GM20000 (cell line): ENCODE measurements around the gene EDC4.
"Not testable (repeated sequence)": the region's sequence is repeated elsewhere in the genome, so short reads cannot be mapped to it uniquely, and the experiment has no call there.

Source experiments
- DNase-seq: peaks from one replicate; pipeline ENCODE4 v3.0.0; 2012; ENCODE audit warnings: low spot score
- CTCF ChIP-seq: IDR thresholded peaks from 2 replicates; pipeline ENCODE4 v1.5.1; 2012; ENCODE audit warnings: mild to moderate bottlenecking, control low read depth; ENCODE audit errors: extremely low read depth, missing control alignments

The EDC4 gene

GRCh38 chr16:67834242-67834614 is 38.6 kb upstream of the EDC4 start:
- no peak for DNase-seq
- no peak for TF ChIP-seq CTCF

GRCh38 chr16:67837190-67837589 is 35.7 kb upstream of the EDC4 start:
- DNase-seq, result not testable (repeated sequence)

- no peak for DNase-seq
- no peak for TF ChIP-seq CTCF
Measured at GRCh38 chr16:67837811-67838210, 35.0 kb upstream of the EDC4 start.

GRCh38 chr16:67841198-67841815 is 31.5 kb upstream of the EDC4 start:
- DNase-seq, result no peak
- no peak for TF ChIP-seq CTCF

GRCh38 chr16:67841816-67842508 is 30.9 kb upstream of the EDC4 start, which contains the start of gene THAP11:
THAP11 (plus strand) TSS chr16:67842320; CDS start chr16:67842555, 235 bp downstream.
- peak; percentile 78 for TF ChIP-seq CTCF
- DNase-seq, result peak; percentile 93

GRCh38 chr16:67842509-67843342 is 30.1 kb upstream of the EDC4 start:
- peak; percentile 45 for TF ChIP-seq CTCF
- DNase-seq, result peak; percentile 74

- no peak for TF ChIP-seq CTCF
- DNase-seq, result no peak
Measured at GRCh38 chr16:67843343-67843765, 29.5 kb upstream of the EDC4 start.
